Neuron (in vitro differentiated cells): ENCODE data around the gene SLC35A5.

Source experiments
- H2AFZ ChIP-seq: one replicate; pipeline ENCODE4 v1.6.1; 2013; ENCODE audit warnings: low read depth, mild to moderate bottlenecking, inconsistent platforms, low read length, moderate library complexity
- H3K27me3 ChIP-seq: one replicate; pipeline ENCODE4 v1.6.1; 2013; ENCODE audit warnings: low read length; ENCODE audit not compliant: insufficient read depth
- H3K36me3 ChIP-seq: one replicate; pipeline ENCODE4 v1.6.1; 2013; ENCODE audit warnings: low read length; ENCODE audit not compliant: insufficient read depth
- H3K4me1 ChIP-seq: one replicate; pipeline ENCODE4 v1.6.1; 2013; ENCODE audit warnings: low read length; ENCODE audit not compliant: insufficient read depth
- H3K4me3 ChIP-seq: 2 replicates; pipeline ENCODE4 v1.5.1; 2013; ENCODE audit warnings: mild to moderate bottlenecking, low read length, moderate library complexity
- H3K9me3 ChIP-seq: one replicate; pipeline ENCODE4 v1.6.1; 2013; ENCODE audit warnings: low read length

Gene SLC35A5

DNA sequence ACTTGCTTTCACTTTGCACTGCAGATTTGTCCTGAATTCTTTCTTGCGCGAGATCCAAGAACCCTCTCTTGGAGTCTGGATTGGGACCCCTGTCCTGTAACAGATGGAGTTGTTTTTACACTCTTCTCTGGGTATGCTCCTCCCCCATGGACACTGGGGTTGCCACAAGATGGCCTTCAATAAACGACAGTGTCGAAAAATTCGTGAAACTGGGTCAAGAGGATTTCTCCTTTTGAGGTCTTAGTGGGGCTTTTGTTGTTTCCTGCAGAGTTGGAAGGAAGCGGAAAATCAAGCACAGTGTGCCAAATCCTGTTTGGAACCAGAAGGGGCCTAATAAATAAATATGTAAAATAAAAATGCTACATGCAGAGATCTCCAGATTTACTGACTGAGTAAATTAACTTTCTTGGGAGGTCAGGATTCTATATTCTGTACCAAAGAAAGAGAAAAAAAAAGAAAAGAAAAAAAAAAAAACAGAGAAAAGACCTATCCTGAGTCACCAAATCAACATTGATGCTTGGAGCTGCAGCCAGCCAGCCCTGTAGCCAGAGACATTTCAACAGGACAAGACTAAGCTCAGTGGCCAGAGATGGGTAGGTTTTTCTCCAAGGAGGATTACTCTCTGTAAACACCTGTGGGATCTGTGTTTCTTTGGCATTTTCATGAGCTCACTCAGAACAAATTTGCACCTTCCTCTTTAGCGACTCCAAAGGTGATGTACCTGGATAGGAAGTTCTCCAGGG is 54.3 kb downstream of the SLC35A5 start:
- Histone ChIP-seq H2AFZ (no peak overlapping the region), H3K36me3 (peaks cover 2% of the 10 kb centered on the region), H3K4me1 (no peaks in the 10 kb centered on the region), H3K4me3 (no peak overlapping the region), H3K9me3 (no peaks in the 10 kb centered on the region), H3K27me3 (no peaks in the 10 kb centered on the region)

DNA sequence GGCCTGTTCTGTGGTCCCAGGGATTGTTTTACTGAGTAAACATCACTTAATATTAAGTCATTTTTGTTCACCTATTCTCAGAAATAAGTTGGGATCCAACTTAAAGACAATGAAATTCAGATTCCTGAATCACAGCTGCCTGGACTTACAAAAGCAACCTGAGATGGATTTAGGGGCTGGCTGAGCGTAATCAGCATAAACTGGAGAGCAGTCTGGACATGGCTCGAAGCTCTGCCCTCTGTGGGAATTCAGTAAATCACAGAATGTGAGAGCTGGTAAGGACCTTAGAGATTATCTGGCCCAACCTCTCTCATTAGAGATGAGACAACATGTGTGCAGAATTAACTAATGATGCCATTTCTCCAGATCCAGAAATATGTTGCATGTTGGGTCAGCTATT is 55.4 kb downstream of the SLC35A5 start:
- H3K4me3 ChIP-seq: no peak overlapping the region
- no peaks in the 10 kb centered on the region for H3K4me1 ChIP-seq
- H2AFZ ChIP-seq: no peak overlapping the region
- no peaks in the 10 kb centered on the region for H3K9me3 ChIP-seq
- H3K36me3 ChIP-seq: peaks cover 2% of the 10 kb centered on the region
- no peaks in the 10 kb centered on the region for H3K27me3 ChIP-seq

DNA sequence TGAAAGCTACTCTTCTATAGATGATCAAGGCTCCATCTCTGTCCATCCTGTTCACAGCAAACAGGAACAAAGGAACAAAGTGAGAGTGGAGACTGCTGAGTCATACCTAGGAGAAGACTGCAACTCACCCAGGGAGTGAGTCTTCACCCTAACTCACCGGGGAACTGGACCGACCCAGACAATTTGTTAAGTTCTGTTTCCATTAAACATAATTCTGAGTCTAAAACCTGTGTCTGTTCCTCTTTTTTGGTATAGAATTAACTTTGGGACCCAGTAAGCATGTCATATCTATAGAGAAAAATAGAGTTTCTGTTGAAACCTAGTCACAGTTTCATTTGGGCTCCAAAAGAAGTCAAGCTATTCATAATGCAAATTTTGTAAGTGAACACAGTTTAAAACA is 57.5 kb downstream of the SLC35A5 start:
- H3K4me3 ChIP-seq: no peak overlapping the region
- H2AFZ ChIP-seq: no peak overlapping the region
- no peaks in the 10 kb centered on the region for H3K27me3 ChIP-seq
- no peaks in the 10 kb centered on the region for H3K9me3 ChIP-seq
- H3K4me1 ChIP-seq: no peaks in the 10 kb centered on the region
- H3K36me3 ChIP-seq: peaks cover 2% of the 10 kb centered on the region

DNA sequence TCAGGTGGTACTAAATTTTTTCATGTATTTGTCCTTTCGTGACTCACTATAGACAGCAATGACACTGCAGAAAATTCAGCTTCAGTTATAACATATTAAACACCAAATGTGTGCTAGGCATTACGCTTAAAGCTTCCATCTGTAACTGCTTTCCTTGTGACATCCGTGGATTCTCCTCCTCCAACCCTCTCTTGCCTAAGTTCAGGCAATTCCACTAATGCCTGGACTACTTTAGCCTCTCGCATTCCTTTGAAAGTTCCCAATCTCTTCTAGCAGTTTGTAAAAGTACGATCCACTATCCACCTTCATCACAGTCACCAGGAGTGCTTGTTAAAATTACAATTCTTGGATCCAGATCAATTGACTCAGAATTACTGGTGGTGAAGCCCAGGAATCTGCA is 61.4 kb downstream of the SLC35A5 start:
- Histone ChIP-seq H3K27me3 (no peaks in the 10 kb centered on the region), H3K9me3 (no peaks in the 10 kb centered on the region), H3K36me3 (no peaks in the 10 kb centered on the region), H3K4me3 (no peak overlapping the region), H3K4me1 (no peaks in the 10 kb centered on the region), H2AFZ (no peak overlapping the region)

DNA sequence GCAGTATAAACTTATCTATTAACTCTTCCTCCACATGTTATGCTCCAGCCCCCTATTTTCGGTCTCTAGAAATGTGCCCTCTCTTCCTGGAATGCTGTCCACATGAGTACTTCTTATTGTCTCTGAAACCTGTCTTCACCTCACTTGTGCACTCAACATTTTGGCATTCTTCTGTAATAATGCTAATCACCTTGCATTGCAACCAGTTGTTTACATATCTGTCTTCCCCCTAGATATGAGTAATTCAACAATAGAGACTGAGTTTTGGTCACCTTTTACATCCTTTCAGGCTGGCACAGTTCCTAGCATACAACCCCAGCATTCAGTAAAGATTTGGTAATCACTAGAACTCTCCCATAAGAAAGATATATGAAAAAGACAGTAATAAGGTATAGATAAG is 61.9 kb downstream of the SLC35A5 start:
- no peaks in the 10 kb centered on the region for H3K36me3 ChIP-seq
- H3K27me3 ChIP-seq: no peaks in the 10 kb centered on the region
- H3K4me1 ChIP-seq: no peaks in the 10 kb centered on the region
- no peak overlapping the region for H3K4me3 ChIP-seq
- no peak overlapping the region for H2AFZ ChIP-seq
- no peaks in the 10 kb centered on the region for H3K9me3 ChIP-seq

DNA sequence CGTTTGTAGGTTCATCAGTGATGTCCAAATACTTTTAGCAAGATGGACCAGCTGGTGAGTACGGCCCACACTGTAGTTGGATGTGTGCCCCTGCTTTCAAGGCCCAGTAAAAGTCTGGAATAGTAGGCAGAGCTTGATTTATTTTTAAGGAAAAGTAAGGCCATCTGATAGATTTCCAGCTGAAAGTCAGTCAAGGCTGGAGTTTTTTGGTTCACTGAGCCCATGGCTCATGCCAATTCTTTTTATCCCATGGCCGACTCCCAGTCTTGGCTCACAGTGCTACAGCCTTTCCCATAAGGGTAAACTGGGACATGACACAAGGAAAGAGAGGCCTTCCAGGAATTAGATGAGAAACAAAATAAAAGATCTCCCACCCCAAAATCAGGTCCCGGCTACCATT is 65.6 kb downstream of the SLC35A5 start:
- Histone ChIP-seq H2AFZ (no peak overlapping the region), H3K36me3 (no peaks in the 10 kb centered on the region), H3K27me3 (no peaks in the 10 kb centered on the region), H3K4me3 (no peak overlapping the region), H3K4me1 (no peaks in the 10 kb centered on the region), H3K9me3 (no peaks in the 10 kb centered on the region)

DNA sequence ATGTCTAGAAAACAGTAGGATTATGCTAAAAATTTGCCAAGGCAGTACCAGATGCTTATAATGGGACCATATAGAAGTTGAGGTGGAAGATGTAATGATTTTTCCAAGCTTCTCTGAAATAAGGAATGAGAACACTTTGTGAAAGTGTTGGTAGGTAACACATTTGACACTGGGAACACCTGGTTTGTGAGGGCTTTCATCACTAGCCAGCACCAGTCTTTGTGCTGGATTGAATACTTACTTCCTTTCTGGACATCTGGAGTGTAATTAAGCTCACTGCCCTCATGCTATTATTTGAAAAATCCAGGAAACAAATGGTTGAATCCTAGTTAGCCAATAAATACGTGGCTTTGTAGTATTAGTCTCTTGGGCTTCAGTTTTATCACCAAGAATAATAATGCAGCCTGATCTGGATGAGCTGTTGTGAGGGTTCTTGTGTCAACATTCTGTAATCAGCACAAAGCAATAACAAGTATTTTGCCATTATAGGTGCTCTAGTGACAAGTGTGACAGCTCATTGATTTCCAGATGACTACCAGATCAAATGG is 66.1 kb downstream of the SLC35A5 start:
- no peak overlapping the region for H2AFZ ChIP-seq

DNA sequence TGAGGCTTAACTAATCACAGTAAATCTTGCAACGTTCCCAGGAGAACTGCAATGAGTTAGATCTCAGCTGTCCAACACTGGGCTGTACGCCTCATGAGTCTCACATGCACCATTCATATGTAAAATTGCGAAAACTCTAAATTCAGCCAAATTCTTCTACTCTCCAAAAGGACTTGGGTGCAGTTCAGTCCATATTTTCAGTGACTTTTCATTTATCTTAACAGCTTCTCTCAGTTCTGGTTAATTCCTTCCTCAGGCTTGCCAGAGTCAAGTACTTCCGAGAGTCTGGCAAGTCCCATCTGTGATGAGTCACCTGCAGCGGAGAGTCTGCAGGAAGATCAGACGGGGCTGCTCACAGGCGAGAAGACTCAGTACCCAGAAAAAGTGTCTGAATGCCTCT is 67.6 kb downstream of the SLC35A5 start:
- Histone ChIP-seq H3K9me3 (no peaks in the 10 kb centered on the region), H3K4me1 (no peaks in the 10 kb centered on the region), H3K36me3 (no peaks in the 10 kb centered on the region), H3K4me3 (no peak overlapping the region), H3K27me3 (no peaks in the 10 kb centered on the region), H2AFZ (no peak overlapping the region)

More for the DNA sequence above, 66.1 kb downstream of the SLC35A5 start:
- H3K4me3 ChIP-seq: no peak overlapping the region
- no peaks in the 10 kb centered on the region for H3K27me3 ChIP-seq
- H3K36me3 ChIP-seq: no peaks in the 10 kb centered on the region
- H3K4me1 ChIP-seq: no peaks in the 10 kb centered on the region
- no peaks in the 10 kb centered on the region for H3K9me3 ChIP-seq

DNA sequence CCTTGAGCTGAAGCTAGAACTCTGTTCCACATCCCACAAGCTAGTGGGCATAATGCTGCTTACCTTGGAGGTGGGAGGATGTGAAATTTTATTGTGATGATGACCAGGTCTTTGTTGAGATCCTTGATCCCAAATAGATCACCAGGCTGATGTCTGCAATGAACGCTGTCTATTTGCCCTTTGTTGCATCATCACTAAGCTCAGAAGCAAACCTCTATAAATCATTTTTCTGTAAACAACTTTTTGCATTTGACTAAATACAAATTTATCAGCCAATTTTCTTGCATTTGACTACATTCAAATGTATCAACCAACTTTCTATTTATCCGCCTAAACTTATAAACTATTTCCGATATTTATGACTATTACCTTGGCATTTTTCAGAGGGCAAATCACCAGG is 69.4 kb downstream of the SLC35A5 start:
- Histone ChIP-seq H3K4me1 (no peaks in the 10 kb centered on the region), H3K4me3 (no peak overlapping the region), H3K9me3 (no peaks in the 10 kb centered on the region), H3K27me3 (no peaks in the 10 kb centered on the region), H3K36me3 (no peaks in the 10 kb centered on the region), H2AFZ (no peak overlapping the region)

DNA sequence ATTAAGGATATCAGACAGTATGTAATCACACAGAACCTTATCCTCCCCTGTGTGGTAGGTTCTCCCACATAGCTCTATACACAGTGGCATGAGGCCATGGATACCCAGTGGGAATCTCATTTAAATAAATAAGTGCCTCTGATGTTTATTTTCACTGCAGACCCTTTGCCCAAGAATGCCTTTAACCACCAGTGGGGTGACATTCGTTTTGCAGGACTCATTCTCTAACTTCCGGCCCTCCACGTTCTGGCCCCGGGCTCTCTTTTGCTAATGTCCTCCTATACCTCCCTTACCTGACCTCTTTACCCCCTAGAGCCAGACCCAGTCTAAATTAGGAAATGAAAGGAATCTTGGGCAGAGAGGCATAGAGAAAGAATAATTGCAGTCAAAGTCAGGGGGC is 70.8 kb downstream of the SLC35A5 start:
- Histone ChIP-seq H3K4me3 (no peak overlapping the region), H3K4me1 (no peaks in the 10 kb centered on the region), H3K36me3 (no peaks in the 10 kb centered on the region)

DNA sequence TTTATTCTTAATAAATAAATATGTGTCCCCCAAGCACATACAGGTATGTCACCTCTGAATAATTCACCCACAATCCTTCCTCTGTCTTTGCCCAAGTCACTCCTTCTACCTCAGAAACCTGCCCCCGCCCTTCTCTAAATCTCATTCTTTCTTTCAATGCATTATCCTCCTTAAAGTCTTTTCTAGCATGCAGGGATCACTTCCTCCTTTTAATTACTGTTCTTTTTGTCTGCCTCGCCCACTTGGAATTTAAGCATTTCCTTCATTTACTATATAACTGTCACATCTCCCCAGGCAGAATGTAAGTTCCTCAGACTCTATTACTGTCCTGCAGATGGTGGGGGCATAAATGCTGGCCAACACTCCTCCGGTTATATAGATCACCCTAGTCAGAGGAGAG is 71.3 kb downstream of the SLC35A5 start:
- Histone ChIP-seq H2AFZ (no peak overlapping the region), H3K4me1 (no peaks in the 10 kb centered on the region), H3K27me3 (no peaks in the 10 kb centered on the region), H3K4me3 (no peak overlapping the region), H3K9me3 (no peaks in the 10 kb centered on the region), H3K36me3 (no peaks in the 10 kb centered on the region)

More for the DNA sequence above, 70.8 kb downstream of the SLC35A5 start:
- H3K9me3 ChIP-seq: no peaks in the 10 kb centered on the region
- H2AFZ ChIP-seq: no peak overlapping the region
- no peaks in the 10 kb centered on the region for H3K27me3 ChIP-seq

DNA sequence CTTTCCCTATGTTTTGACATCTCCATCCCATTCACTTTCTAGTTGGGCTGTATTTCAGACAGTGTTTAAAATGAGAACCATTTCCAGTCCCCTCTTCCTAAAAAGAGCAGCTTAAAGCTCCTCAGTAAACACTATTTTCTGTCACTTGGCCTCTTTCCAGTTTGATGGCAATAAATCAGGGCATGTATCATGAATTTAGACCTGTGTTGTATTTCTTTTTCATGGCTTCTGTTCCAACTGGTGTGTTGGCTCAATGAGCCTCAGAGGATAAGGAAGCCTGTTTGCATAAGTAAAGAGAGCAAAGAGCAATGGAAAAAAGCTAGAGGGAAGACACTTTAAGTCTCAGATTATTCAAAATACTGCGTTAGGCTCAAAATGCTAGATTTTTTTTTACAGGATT is 71.9 kb downstream of the SLC35A5 start:
- no peaks in the 10 kb centered on the region for H3K4me1 ChIP-seq
- H3K36me3 ChIP-seq: no peaks in the 10 kb centered on the region
- no peak overlapping the region for H3K4me3 ChIP-seq
- no peaks in the 10 kb centered on the region for H3K9me3 ChIP-seq
- no peak overlapping the region for H2AFZ ChIP-seq
- no peaks in the 10 kb centered on the region for H3K27me3 ChIP-seq

DNA sequence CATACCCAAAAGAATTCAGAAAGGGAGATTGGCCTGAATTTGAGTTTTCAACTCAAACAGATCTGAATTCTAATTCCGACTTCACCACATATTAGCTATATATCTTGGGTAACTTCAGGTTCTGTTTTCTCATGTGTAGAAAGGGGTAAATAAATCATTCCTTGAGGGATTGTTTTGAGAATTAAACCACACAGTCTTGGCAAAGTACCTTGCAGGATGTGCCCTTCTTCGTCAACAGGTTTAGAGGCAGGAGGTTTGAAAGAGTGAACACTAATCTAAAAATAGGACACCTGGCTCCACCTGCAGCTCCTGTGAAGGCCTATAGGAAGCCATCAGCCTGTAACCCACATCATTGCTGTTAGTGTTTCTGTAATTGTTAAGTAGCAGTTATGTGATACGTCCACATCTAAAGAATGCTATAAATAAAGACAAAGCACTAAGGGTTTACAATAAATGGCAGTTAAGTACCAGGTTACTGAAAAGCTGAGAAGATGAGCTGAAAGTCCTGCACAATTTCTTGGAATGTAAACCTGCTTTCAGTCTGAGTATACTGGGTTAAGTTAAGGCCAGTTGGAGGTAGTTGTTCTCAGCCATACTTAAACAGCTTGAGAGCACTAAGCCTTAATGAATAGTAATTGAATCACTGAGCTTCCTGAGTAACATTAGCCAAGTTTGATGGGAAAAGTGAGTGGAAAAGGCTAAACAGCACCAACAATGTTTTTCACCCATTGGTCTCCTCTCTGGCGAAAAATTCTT is 73.1 kb downstream of the SLC35A5 start:
- no peaks in the 10 kb centered on the region for H3K36me3 ChIP-seq
- no peak overlapping the region for H2AFZ ChIP-seq
- H3K4me1 ChIP-seq: peaks cover under 1% of the 10 kb centered on the region
- H3K4me3 ChIP-seq: no peak overlapping the region
- H3K9me3 ChIP-seq: peaks cover 4% of the 10 kb centered on the region
- no peaks in the 10 kb centered on the region for H3K27me3 ChIP-seq
